Central memory CD8-positive, alpha-beta T cell (primary cell): Measurements from ENCODE around the gene NAV2.
"Not testable (repeated sequence)": the region's sequence is repeated elsewhere in the genome, so short reads cannot be mapped to it uniquely, and the experiment has no call there.

Experiments used
- ATAC-seq: fragments of 150-1000 bp; cut with Tn5 transposase; replicated peaks from 2 replicates; pipeline ENCODE4 v1.10.0; 2022; ENCODE audit warnings: mild to moderate bottlenecking, moderate FRiP score, moderate number of reproducible peaks; ENCODE audit not compliant: poor library complexity, severe bottlenecking; ENCODE audit errors: extremely low read depth
- DNase-seq, 2 donors: peaks; one replicate each; pipeline ENCODE4 v3.0.0; 2021; ENCODE audit warnings: low spot score in 2 of 2
- H3K27ac Mint-ChIP-seq: one replicate; pipeline ENCODE4 v1.8.0; 2022; ENCODE audit warnings: low read depth, mild to moderate bottlenecking, moderate library complexity, mixed read lengths
- H3K27me3 Mint-ChIP-seq: one replicate; pipeline ENCODE4 v1.8.0; 2022; ENCODE audit warnings: mixed read lengths
- H3K36me3 Mint-ChIP-seq: one replicate; pipeline ENCODE4 v1.8.0; 2022; ENCODE audit warnings: mild to moderate bottlenecking, moderate library complexity, mixed read lengths; ENCODE audit not compliant: insufficient read depth
- H3K4me1 Mint-ChIP-seq: one replicate; pipeline ENCODE4 v1.8.0; 2022; ENCODE audit warnings: mixed read lengths
- H3K4me3 Mint-ChIP-seq: one replicate; pipeline ENCODE4 v1.8.0; 2022; ENCODE audit warnings: mild to moderate bottlenecking, moderate library complexity, mixed read lengths
- H3K9me3 Mint-ChIP-seq: one replicate; pipeline ENCODE4 v1.8.0; 2022; ENCODE audit warnings: mixed read lengths

The NAV2 gene

DNA sequence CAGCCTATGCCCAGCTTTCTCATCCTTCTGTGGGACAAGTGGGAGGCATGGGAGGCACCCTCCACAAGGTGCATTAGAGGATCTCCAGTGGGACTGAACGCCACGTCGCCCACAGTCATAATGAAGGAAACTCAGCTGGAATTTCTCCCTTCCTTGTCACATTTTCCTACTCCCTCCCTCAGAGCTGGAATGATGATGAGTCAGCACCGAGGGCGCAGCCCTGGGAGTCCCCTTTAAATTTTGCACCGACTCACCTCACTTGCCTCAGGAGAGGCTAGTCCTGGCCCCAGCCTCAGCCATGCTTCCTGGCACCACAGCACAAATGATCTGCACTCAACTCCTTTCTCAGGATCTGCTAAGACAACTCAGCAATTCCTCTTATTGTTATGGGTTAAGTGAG, 413.3 kb downstream of the NAV2 start:
- H3K4me3 Mint-ChIP-seq, result no peak overlapping the region
- H3K4me1 Mint-ChIP-seq, result no peaks in the 10 kb centered on the region
- no peaks in the 10 kb centered on the region for H3K36me3 Mint-ChIP-seq
- DNase-seq, result no peak
- no peaks in the 10 kb centered on the region for H3K9me3 Mint-ChIP-seq
- H3K27me3 Mint-ChIP-seq, result peaks cover 11% of the 10 kb centered on the region
- no peak for ATAC-seq
- no peak overlapping the region for H3K27ac Mint-ChIP-seq

GRCh38 chr11:20126724-20127123, 414.1 kb downstream of the NAV2 start:
- Mint-ChIP-seq H3K36me3 (no peaks in the 10 kb centered on the region), H3K27ac (no peak overlapping the region), H3K4me1 (peaks cover 3% of the 10 kb centered on the region), H3K9me3 (no peaks in the 10 kb centered on the region), H3K27me3 (peaks cover 6% of the 10 kb centered on the region), H3K4me3 (no peak overlapping the region)
- no peak for ATAC-seq
- no peak for DNase-seq

DNA sequence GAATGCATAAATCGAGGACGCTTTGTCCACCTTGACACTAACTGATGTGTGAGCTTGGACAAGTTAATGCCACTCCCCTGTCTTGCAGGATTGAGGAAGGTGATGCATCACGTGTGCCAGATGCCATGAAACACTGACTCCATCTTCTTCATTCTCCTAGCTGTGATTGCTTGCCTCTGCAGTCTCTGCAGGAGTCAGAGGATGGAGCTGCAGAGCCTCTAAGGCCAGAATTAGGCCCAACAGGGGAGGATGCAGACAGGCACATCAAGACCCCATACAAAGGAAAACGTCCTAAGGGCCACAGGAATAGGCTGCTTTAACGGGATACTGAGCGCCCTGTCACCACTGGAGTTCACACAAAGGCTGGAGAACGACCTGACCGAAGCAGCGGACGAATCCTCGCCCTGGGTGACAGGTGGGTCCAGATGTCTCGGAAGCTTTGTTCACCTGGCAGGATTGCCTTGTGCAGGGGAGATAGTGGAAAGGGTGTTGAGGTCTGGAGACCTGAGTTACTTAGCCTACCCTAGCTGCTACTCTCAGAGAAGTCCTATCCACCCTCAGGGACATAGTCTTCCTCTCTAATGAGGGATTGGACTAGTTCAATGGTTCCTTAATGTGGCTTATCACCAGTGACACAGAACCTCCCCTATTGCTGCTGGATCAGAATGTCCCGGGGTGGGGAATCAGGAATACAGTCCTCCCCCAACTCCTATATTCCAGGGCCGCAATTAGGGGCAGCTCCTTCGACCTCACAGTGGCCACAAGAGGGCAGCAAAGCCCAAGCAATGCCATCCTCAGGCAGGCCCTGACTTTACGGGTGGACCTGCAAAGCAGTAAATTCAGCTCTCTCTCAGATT, 415.3 kb downstream of the NAV2 start:
- H3K4me1 Mint-ChIP-seq, result peaks cover 14% of the 10 kb centered on the region
- no peak overlapping the region for H3K4me3 Mint-ChIP-seq
- peak; percentile 56 to 60 for DNase-seq
- ATAC-seq, result peak; percentile 41
- H3K27ac Mint-ChIP-seq, result no peak overlapping the region
- H3K27me3 Mint-ChIP-seq, result peaks cover 11% of the 10 kb centered on the region
- H3K9me3 Mint-ChIP-seq, result no peaks in the 10 kb centered on the region
- H3K36me3 Mint-ChIP-seq, result no peaks in the 10 kb centered on the region

DNA sequence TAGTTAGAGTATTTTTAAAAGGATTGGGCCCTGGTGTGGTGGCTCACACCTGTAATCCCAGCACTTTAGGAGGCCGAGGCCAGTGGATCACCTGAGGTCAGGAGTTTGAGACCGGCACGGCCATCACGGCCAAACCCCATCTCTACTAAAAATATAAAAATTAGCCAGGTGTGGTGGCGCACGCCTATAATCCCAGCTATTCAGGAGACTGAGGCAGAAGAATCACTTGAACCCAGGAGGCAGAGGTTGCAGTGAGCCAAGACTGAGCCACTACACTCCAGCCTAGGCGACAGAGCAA, 415.8 kb downstream of the NAV2 start:
- not testable (repeated sequence) for H3K9me3 Mint-ChIP-seq, ATAC-seq, H3K4me3 Mint-ChIP-seq, H3K36me3 Mint-ChIP-seq, DNase-seq, H3K27ac Mint-ChIP-seq
- peaks cover 17% of the 10 kb centered on the region for H3K27me3 Mint-ChIP-seq
- peaks cover 17% of the 10 kb centered on the region for H3K4me1 Mint-ChIP-seq

GRCh38 chr11:20129665-20130064, 417.0 kb downstream of the NAV2 start:
- ATAC-seq (no peak), DNase-seq (no peak)
- no peak overlapping the region for H3K4me3 Mint-ChIP-seq
- H3K4me1 Mint-ChIP-seq, result peaks cover 17% of the 10 kb centered on the region
- H3K27me3 Mint-ChIP-seq, result peaks cover 29% of the 10 kb centered on the region
- H3K9me3 Mint-ChIP-seq, result no peaks in the 10 kb centered on the region
- H3K36me3 Mint-ChIP-seq, result no peaks in the 10 kb centered on the region
- no peak overlapping the region for H3K27ac Mint-ChIP-seq

- Mint-ChIP-seq H3K9me3 (no peaks in the 10 kb centered on the region), H3K4me3 (peak overlapping the region; percentile 73), H3K27ac (no peak overlapping the region), H3K36me3 (no peaks in the 10 kb centered on the region), H3K4me1 (peaks cover 17% of the 10 kb centered on the region), H3K27me3 (peaks cover 32% of the 10 kb centered on the region)
- DNase-seq, result peak in 1 of 2 donors; percentile 20
- ATAC-seq, result peak; percentile 37
These were observed 419.4 kb downstream of the NAV2 start for GRCh38 chr11:20131788-20132666.

GRCh38 chr11:20132667-20133039, 420.0 kb downstream of the NAV2 start:
- Mint-ChIP-seq H3K4me1 (peaks cover 17% of the 10 kb centered on the region), H3K27ac (no peak overlapping the region), H3K27me3 (peaks cover 32% of the 10 kb centered on the region), H3K4me3 (peak overlapping the region; percentile 73), H3K36me3 (no peaks in the 10 kb centered on the region), H3K9me3 (no peaks in the 10 kb centered on the region)
- DNase-seq (no peak), ATAC-seq (no peak)

- DNase-seq, result no peak
- H3K9me3 Mint-ChIP-seq, result no peaks in the 10 kb centered on the region
- no peak for ATAC-seq
- H3K4me1 Mint-ChIP-seq, result peaks cover 17% of the 10 kb centered on the region
- H3K4me3 Mint-ChIP-seq, result no peak overlapping the region
- H3K27ac Mint-ChIP-seq, result no peak overlapping the region
- no peaks in the 10 kb centered on the region for H3K36me3 Mint-ChIP-seq
- H3K27me3 Mint-ChIP-seq, result peaks cover 52% of the 10 kb centered on the region
These were observed 422.5 kb downstream of the NAV2 start for GRCh38 chr11:20134991-20135736.

DNA sequence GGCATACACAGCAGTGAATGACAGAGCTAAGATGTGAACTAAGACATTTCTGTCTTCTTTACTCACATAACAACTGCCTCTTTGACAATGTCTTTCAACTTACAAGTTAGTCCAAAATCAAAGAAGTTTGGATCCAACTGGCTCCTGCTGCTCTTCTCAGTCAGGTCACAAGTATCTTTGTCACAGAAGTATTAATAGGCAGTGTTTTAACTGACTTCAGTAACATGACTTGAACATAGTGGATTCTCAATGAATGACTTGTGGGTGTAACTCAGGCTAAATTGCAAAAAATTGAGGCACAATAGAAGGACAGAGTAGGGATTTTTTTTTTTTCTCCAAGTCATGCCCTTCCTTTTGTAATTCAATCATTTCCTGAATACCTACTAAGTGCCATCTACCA, 425.0 kb downstream of the NAV2 start:
- H3K4me1 Mint-ChIP-seq, result peaks cover 5% of the 10 kb centered on the region
- no peak overlapping the region for H3K27ac Mint-ChIP-seq
- ATAC-seq (no peak), DNase-seq (no peak)
- no peaks in the 10 kb centered on the region for H3K36me3 Mint-ChIP-seq
- no peak overlapping the region for H3K4me3 Mint-ChIP-seq
- H3K27me3 Mint-ChIP-seq, result peaks cover 61% of the 10 kb centered on the region
- H3K9me3 Mint-ChIP-seq, result no peaks in the 10 kb centered on the region

- no peak overlapping the region for H3K4me3 Mint-ChIP-seq
- DNase-seq (no peak), ATAC-seq (no peak)
- no peak overlapping the region for H3K27ac Mint-ChIP-seq
- no peaks in the 10 kb centered on the region for H3K9me3 Mint-ChIP-seq
- H3K36me3 Mint-ChIP-seq, result peaks cover 2% of the 10 kb centered on the region
- H3K4me1 Mint-ChIP-seq, result no peaks in the 10 kb centered on the region
- H3K27me3 Mint-ChIP-seq, result peaks cover 54% of the 10 kb centered on the region
These were observed 426.1 kb downstream of the NAV2 start for GRCh38 chr11:20138707-20139106.

- Mint-ChIP-seq H3K4me3 (no peak overlapping the region), H3K4me1 (no peaks in the 10 kb centered on the region), H3K27ac (no peak overlapping the region), H3K27me3 (peaks cover 38% of the 10 kb centered on the region), H3K36me3 (peaks cover 12% of the 10 kb centered on the region), H3K9me3 (no peaks in the 10 kb centered on the region)
- no peak for ATAC-seq
- DNase-seq, result no peak
These were observed 441.7 kb downstream of the NAV2 start for GRCh38 chr11:20154381-20154780.

DNA sequence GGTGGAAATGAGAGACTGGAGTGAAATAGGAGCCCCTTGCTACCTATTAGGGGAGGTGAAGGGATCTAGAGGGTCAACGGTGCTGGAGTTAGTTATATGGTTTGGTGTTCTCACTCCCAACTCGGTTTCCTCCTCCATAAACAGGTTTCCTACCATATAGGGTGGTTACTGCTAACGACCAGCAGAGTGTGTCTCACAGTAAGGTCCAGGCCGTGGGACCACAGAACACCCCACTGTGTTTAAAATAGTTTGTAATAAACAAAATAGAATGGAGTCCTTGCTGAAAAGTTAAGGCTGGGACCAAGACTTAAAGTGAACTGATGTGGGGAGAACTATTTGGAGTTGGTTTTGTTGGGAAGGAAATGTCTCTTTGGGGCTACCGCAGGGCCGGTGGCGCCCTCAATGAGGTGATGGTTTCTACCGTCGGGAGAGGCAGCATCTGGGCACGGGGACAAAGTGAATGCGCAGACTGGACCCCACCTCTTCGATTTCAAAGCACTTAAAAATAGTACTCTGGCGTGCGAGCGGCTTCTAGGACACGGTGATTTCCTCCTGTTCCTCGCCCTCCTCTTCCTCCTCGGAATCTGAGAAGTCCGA, 443.1 kb downstream of the NAV2 start:
- H3K27me3 Mint-ChIP-seq, result peaks cover 52% of the 10 kb centered on the region
- no peak for ATAC-seq

More for the DNA sequence above, 443.1 kb downstream of the NAV2 start:
- Mint-ChIP-seq H3K9me3 (no peaks in the 10 kb centered on the region), H3K36me3 (peaks cover 14% of the 10 kb centered on the region), H3K4me1 (no peaks in the 10 kb centered on the region), H3K27ac (peak overlapping the region; percentile 63), H3K4me3 (peak overlapping the region; percentile 76)
- DNase-seq, result no peak
